Stimulated activated memory B cell treated with anti-CD40 and anti-IgM and Interleukin-4, amounts not matched to agents 10 μg/mL and 1 μg/mL and 100 μg/mL, for 72 hours (primary cell): ENCODE results near the gene SYNPR.

Experiments
- ATAC-seq: fragments of 150-1000 bp; cut with Tn5 transposase; 2 replicates; pipeline ENCODE4 v1.10.0; 2021
- H3K27ac Mint-ChIP-seq: one replicate; pipeline ENCODE4 v1.8.0; 2022; ENCODE audit warnings: mild to moderate bottlenecking, mixed read lengths
- H3K27me3 Mint-ChIP-seq: one replicate; pipeline ENCODE4 v1.8.0; 2022; ENCODE audit warnings: mixed read lengths
- H3K36me3 Mint-ChIP-seq: one replicate; pipeline ENCODE4 v1.8.0; 2022; ENCODE audit warnings: mixed read lengths
- H3K4me1 Mint-ChIP-seq: one replicate; pipeline ENCODE4 v1.8.0; 2022; ENCODE audit warnings: mixed read lengths
- H3K4me3 Mint-ChIP-seq: one replicate; pipeline ENCODE4 v1.8.0; 2022; ENCODE audit warnings: mild to moderate bottlenecking, moderate library complexity, mixed read lengths
- H3K9me3 Mint-ChIP-seq: one replicate; pipeline ENCODE4 v1.8.0; 2022; ENCODE audit warnings: mixed read lengths

The SYNPR gene

GRCh38 chr3:63500196-63500595, 222.1 kb downstream of the SYNPR start:
- H3K4me1 Mint-ChIP-seq: peaks cover 6% of the 10 kb centered on the region
- peaks cover 4% of the 10 kb centered on the region for H3K9me3 Mint-ChIP-seq
- no peaks in the 10 kb centered on the region for H3K27me3 Mint-ChIP-seq
- no peak overlapping the region for H3K27ac Mint-ChIP-seq
- H3K36me3 Mint-ChIP-seq: no peaks in the 10 kb centered on the region
- ATAC-seq: no peak
- no peak overlapping the region for H3K4me3 Mint-ChIP-seq

- no peaks in the 10 kb centered on the region for H3K36me3 Mint-ChIP-seq
- H3K4me3 Mint-ChIP-seq: no peak overlapping the region
- peaks cover 5% of the 10 kb centered on the region for H3K9me3 Mint-ChIP-seq
- no peak for ATAC-seq
- H3K27ac Mint-ChIP-seq: no peak overlapping the region
- H3K4me1 Mint-ChIP-seq: no peaks in the 10 kb centered on the region
- H3K27me3 Mint-ChIP-seq: no peaks in the 10 kb centered on the region
These were observed 230.2 kb downstream of the SYNPR start for GRCh38 chr3:63508305-63508704.

GRCh38 chr3:63508771-63509170, 230.7 kb downstream of the SYNPR start:
- no peaks in the 10 kb centered on the region for H3K36me3 Mint-ChIP-seq
- no peak overlapping the region for H3K4me3 Mint-ChIP-seq
- H3K4me1 Mint-ChIP-seq: no peaks in the 10 kb centered on the region

GRCh38 chr3:63513791-63514190, 235.7 kb downstream of the SYNPR start:
- no peaks in the 10 kb centered on the region for H3K36me3 Mint-ChIP-seq
- H3K4me1 Mint-ChIP-seq: no peaks in the 10 kb centered on the region
- no peaks in the 10 kb centered on the region for H3K27me3 Mint-ChIP-seq
- ATAC-seq: no peak
- H3K27ac Mint-ChIP-seq: no peak overlapping the region
- H3K9me3 Mint-ChIP-seq: peaks cover 2% of the 10 kb centered on the region
- H3K4me3 Mint-ChIP-seq: no peak overlapping the region

More at GRCh38 chr3:63508771-63509170, 230.7 kb downstream of the SYNPR start:
- no peaks in the 10 kb centered on the region for H3K27me3 Mint-ChIP-seq
- no peak for ATAC-seq
- peaks cover 5% of the 10 kb centered on the region for H3K9me3 Mint-ChIP-seq
- no peak overlapping the region for H3K27ac Mint-ChIP-seq

GRCh38 chr3:63514678-63515077, 236.6 kb downstream of the SYNPR start:
- Mint-ChIP-seq H3K9me3 (peaks cover 2% of the 10 kb centered on the region), H3K4me3 (no peak overlapping the region), H3K36me3 (no peaks in the 10 kb centered on the region), H3K4me1 (no peaks in the 10 kb centered on the region), H3K27me3 (no peaks in the 10 kb centered on the region), H3K27ac (no peak overlapping the region)
- ATAC-seq: no peak

- Mint-ChIP-seq H3K9me3 (no peaks in the 10 kb centered on the region), H3K27me3 (no peaks in the 10 kb centered on the region), H3K4me3 (no peak overlapping the region), H3K36me3 (no peaks in the 10 kb centered on the region), H3K27ac (no peak overlapping the region), H3K4me1 (no peaks in the 10 kb centered on the region)
- ATAC-seq: no peak
These were observed 241.3 kb downstream of the SYNPR start for GRCh38 chr3:63519426-63519825.

GRCh38 chr3:63521657-63522056, 243.5 kb downstream of the SYNPR start:
- no peaks in the 10 kb centered on the region for H3K36me3 Mint-ChIP-seq
- no peak overlapping the region for H3K4me3 Mint-ChIP-seq
- H3K27ac Mint-ChIP-seq: no peak overlapping the region
- no peaks in the 10 kb centered on the region for H3K27me3 Mint-ChIP-seq
- no peaks in the 10 kb centered on the region for H3K4me1 Mint-ChIP-seq
- no peaks in the 10 kb centered on the region for H3K9me3 Mint-ChIP-seq
- no peak for ATAC-seq

GRCh38 chr3:63523100-63523499, 245.0 kb downstream of the SYNPR start:
- Mint-ChIP-seq H3K36me3 (no peaks in the 10 kb centered on the region), H3K27me3 (no peaks in the 10 kb centered on the region), H3K4me1 (no peaks in the 10 kb centered on the region), H3K4me3 (no peak overlapping the region), H3K9me3 (no peaks in the 10 kb centered on the region), H3K27ac (no peak overlapping the region)
- ATAC-seq: no peak

- Mint-ChIP-seq H3K9me3 (peaks cover 4% of the 10 kb centered on the region), H3K27me3 (no peaks in the 10 kb centered on the region), H3K4me1 (no peaks in the 10 kb centered on the region), H3K27ac (no peak overlapping the region), H3K36me3 (no peaks in the 10 kb centered on the region), H3K4me3 (no peak overlapping the region)
- no peak for ATAC-seq
These were observed 250.4 kb downstream of the SYNPR start for GRCh38 chr3:63528325-63529000.

GRCh38 chr3:63532521-63532920, 254.4 kb downstream of the SYNPR start:
- Mint-ChIP-seq H3K27me3 (no peaks in the 10 kb centered on the region), H3K4me3 (no peak overlapping the region), H3K27ac (no peak overlapping the region)

GRCh38 chr3:63538919-63539318, 260.8 kb downstream of the SYNPR start:
- H3K36me3 Mint-ChIP-seq: no peaks in the 10 kb centered on the region
- H3K9me3 Mint-ChIP-seq: peaks cover 3% of the 10 kb centered on the region
- no peak overlapping the region for H3K4me3 Mint-ChIP-seq
- H3K4me1 Mint-ChIP-seq: no peaks in the 10 kb centered on the region
- no peak overlapping the region for H3K27ac Mint-ChIP-seq
- no peak for ATAC-seq
- no peaks in the 10 kb centered on the region for H3K27me3 Mint-ChIP-seq

More at GRCh38 chr3:63532521-63532920, 254.4 kb downstream of the SYNPR start:
- Mint-ChIP-seq H3K4me1 (no peaks in the 10 kb centered on the region), H3K9me3 (peaks cover 7% of the 10 kb centered on the region), H3K36me3 (no peaks in the 10 kb centered on the region)
- no peak for ATAC-seq

- Mint-ChIP-seq H3K4me3 (no peak overlapping the region), H3K36me3 (no peaks in the 10 kb centered on the region), H3K27me3 (no peaks in the 10 kb centered on the region), H3K4me1 (no peaks in the 10 kb centered on the region), H3K27ac (no peak overlapping the region), H3K9me3 (no peaks in the 10 kb centered on the region)
- ATAC-seq: no peak
These were observed 277.7 kb downstream of the SYNPR start for GRCh38 chr3:63555767-63556166.

GRCh38 chr3:63556401-63556800, 278.3 kb downstream of the SYNPR start:
- no peak overlapping the region for H3K27ac Mint-ChIP-seq
- H3K9me3 Mint-ChIP-seq: no peaks in the 10 kb centered on the region
- H3K36me3 Mint-ChIP-seq: no peaks in the 10 kb centered on the region
- H3K27me3 Mint-ChIP-seq: no peaks in the 10 kb centered on the region
- no peak for ATAC-seq
- H3K4me3 Mint-ChIP-seq: no peak overlapping the region
- H3K4me1 Mint-ChIP-seq: no peaks in the 10 kb centered on the region

- ATAC-seq: peak; percentile 50
- Mint-ChIP-seq H3K27ac (no peak overlapping the region), H3K4me1 (no peaks in the 10 kb centered on the region), H3K4me3 (no peak overlapping the region), H3K9me3 (no peaks in the 10 kb centered on the region), H3K27me3 (no peaks in the 10 kb centered on the region), H3K36me3 (no peaks in the 10 kb centered on the region)
These were observed 279.8 kb downstream of the SYNPR start for GRCh38 chr3:63557912-63558311.

GRCh38 chr3:63559884-63560283, 281.8 kb downstream of the SYNPR start:
- ATAC-seq: no peak
- H3K9me3 Mint-ChIP-seq: no peaks in the 10 kb centered on the region
- no peaks in the 10 kb centered on the region for H3K27me3 Mint-ChIP-seq
- no peaks in the 10 kb centered on the region for H3K36me3 Mint-ChIP-seq
- H3K4me3 Mint-ChIP-seq: no peak overlapping the region
- no peak overlapping the region for H3K27ac Mint-ChIP-seq
- H3K4me1 Mint-ChIP-seq: no peaks in the 10 kb centered on the region

- H3K9me3 Mint-ChIP-seq: no peaks in the 10 kb centered on the region
- H3K27ac Mint-ChIP-seq: no peak overlapping the region
- no peaks in the 10 kb centered on the region for H3K27me3 Mint-ChIP-seq
- no peak for ATAC-seq
- H3K4me3 Mint-ChIP-seq: no peak overlapping the region
- H3K36me3 Mint-ChIP-seq: no peaks in the 10 kb centered on the region
- no peaks in the 10 kb centered on the region for H3K4me1 Mint-ChIP-seq
These were observed 283.8 kb downstream of the SYNPR start for GRCh38 chr3:63561879-63562278.
